ENCODE data around the gene HBE1. TPM values are rescaled to one million over a fixed set of nuclear protein-coding genes. Genes with fewer than 3 reads are reported as not detected.

Gene HBE1
- total and polyA plus RNA-seq, 9 of the 15 experiments (the other 6 are each of a cell fraction or from before 2014, with no cell fraction given): 612 to 10,250 (median 2,181) TPM

DNA sequence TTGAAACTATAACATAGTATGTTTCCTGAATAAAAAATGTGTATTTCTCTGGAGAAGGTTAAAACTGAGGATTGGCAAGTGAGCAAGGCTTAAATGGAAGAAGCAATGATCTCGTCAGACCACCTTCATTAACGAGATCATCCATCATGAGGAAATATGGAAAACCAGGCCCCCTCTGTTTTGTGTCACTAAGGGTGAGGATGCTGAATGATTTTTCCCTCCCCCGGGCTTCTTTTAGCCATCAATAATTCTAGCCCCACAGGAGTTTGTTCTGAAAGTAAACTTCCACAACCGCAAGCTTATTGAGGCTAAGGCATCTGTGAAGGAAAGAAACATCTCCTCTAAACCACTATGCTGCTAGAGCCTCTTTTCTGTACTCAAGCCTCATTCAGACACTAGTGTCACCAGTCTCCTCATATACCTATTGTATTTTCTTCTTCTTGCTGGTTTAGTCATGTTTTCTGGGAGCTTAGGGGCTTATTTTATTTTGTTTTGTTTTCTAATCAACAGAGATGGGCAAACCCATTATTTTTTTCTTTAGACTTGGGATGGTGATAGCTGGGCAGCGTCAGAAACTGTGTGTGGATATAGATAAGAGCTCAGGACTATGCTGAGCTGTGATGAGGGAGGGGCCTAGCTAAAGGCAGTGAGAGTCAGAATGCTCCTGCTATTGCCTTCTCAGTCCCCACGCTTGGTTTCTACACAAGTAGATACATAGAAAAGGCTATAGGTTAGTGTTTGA is 5.8 kb upstream of the HBE1 start (continued):
- TF ChIP-seq, protein P1, sequence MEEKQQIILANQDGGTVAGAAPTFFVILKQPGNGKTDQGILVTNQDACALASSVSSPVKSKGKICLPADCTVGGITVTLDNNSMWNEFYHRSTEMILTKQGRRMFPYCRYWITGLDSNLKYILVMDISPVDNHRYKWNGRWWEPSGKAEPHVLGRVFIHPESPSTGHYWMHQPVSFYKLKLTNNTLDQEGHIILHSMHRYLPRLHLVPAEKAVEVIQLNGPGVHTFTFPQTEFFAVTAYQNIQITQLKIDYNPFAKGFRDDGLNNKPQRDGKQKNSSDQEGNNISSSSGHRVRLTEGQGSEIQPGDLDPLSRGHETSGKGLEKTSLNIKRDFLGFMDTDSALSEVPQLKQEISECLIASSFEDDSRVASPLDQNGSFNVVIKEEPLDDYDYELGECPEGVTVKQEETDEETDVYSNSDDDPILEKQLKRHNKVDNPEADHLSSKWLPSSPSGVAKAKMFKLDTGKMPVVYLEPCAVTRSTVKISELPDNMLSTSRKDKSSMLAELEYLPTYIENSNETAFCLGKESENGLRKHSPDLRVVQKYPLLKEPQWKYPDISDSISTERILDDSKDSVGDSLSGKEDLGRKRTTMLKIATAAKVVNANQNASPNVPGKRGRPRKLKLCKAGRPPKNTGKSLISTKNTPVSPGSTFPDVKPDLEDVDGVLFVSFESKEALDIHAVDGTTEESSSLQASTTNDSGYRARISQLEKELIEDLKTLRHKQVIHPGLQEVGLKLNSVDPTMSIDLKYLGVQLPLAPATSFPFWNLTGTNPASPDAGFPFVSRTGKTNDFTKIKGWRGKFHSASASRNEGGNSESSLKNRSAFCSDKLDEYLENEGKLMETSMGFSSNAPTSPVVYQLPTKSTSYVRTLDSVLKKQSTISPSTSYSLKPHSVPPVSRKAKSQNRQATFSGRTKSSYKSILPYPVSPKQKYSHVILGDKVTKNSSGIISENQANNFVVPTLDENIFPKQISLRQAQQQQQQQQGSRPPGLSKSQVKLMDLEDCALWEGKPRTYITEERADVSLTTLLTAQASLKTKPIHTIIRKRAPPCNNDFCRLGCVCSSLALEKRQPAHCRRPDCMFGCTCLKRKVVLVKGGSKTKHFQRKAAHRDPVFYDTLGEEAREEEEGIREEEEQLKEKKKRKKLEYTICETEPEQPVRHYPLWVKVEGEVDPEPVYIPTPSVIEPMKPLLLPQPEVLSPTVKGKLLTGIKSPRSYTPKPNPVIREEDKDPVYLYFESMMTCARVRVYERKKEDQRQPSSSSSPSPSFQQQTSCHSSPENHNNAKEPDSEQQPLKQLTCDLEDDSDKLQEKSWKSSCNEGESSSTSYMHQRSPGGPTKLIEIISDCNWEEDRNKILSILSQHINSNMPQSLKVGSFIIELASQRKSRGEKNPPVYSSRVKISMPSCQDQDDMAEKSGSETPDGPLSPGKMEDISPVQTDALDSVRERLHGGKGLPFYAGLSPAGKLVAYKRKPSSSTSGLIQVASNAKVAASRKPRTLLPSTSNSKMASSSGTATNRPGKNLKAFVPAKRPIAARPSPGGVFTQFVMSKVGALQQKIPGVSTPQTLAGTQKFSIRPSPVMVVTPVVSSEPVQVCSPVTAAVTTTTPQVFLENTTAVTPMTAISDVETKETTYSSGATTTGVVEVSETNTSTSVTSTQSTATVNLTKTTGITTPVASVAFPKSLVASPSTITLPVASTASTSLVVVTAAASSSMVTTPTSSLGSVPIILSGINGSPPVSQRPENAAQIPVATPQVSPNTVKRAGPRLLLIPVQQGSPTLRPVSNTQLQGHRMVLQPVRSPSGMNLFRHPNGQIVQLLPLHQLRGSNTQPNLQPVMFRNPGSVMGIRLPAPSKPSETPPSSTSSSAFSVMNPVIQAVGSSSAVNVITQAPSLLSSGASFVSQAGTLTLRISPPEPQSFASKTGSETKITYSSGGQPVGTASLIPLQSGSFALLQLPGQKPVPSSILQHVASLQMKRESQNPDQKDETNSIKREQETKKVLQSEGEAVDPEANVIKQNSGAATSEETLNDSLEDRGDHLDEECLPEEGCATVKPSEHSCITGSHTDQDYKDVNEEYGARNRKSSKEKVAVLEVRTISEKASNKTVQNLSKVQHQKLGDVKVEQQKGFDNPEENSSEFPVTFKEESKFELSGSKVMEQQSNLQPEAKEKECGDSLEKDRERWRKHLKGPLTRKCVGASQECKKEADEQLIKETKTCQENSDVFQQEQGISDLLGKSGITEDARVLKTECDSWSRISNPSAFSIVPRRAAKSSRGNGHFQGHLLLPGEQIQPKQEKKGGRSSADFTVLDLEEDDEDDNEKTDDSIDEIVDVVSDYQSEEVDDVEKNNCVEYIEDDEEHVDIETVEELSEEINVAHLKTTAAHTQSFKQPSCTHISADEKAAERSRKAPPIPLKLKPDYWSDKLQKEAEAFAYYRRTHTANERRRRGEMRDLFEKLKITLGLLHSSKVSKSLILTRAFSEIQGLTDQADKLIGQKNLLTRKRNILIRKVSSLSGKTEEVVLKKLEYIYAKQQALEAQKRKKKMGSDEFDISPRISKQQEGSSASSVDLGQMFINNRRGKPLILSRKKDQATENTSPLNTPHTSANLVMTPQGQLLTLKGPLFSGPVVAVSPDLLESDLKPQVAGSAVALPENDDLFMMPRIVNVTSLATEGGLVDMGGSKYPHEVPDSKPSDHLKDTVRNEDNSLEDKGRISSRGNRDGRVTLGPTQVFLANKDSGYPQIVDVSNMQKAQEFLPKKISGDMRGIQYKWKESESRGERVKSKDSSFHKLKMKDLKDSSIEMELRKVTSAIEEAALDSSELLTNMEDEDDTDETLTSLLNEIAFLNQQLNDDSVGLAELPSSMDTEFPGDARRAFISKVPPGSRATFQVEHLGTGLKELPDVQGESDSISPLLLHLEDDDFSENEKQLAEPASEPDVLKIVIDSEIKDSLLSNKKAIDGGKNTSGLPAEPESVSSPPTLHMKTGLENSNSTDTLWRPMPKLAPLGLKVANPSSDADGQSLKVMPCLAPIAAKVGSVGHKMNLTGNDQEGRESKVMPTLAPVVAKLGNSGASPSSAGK (IDR thresholded peaks at IDR 0.05): no peak
- TF ChIP-seq, protein P2, sequence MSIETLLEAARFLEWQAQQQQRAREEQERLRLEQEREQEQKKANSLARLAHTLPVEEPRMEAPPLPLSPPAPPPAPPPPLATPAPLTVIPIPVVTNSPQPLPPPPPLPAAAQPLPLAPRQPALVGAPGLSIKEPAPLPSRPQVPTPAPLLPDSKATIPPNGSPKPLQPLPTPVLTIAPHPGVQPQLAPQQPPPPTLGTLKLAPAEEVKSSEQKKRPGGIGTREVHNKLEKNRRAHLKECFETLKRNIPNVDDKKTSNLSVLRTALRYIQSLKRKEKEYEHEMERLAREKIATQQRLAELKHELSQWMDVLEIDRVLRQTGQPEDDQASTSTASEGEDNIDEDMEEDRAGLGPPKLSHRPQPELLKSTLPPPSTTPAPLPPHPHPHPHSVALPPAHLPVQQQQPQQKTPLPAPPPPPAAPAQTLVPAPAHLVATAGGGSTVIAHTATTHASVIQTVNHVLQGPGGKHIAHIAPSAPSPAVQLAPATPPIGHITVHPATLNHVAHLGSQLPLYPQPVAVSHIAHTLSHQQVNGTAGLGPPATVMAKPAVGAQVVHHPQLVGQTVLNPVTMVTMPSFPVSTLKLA (conservative IDR thresholded peaks at IDR 0.05): peak in 1 of 2 experiments; percentile 34; a peak in 1 of 4 replicates
- no peak for TF ChIP-seq ZNF23 (CRISPR knock-in tag; IDR thresholded peaks at IDR 0.05)
- no peak for TF ChIP-seq ZNF785 (CRISPR knock-in tag; IDR thresholded peaks at IDR 0.05)
- TF ChIP-seq, protein P3, sequence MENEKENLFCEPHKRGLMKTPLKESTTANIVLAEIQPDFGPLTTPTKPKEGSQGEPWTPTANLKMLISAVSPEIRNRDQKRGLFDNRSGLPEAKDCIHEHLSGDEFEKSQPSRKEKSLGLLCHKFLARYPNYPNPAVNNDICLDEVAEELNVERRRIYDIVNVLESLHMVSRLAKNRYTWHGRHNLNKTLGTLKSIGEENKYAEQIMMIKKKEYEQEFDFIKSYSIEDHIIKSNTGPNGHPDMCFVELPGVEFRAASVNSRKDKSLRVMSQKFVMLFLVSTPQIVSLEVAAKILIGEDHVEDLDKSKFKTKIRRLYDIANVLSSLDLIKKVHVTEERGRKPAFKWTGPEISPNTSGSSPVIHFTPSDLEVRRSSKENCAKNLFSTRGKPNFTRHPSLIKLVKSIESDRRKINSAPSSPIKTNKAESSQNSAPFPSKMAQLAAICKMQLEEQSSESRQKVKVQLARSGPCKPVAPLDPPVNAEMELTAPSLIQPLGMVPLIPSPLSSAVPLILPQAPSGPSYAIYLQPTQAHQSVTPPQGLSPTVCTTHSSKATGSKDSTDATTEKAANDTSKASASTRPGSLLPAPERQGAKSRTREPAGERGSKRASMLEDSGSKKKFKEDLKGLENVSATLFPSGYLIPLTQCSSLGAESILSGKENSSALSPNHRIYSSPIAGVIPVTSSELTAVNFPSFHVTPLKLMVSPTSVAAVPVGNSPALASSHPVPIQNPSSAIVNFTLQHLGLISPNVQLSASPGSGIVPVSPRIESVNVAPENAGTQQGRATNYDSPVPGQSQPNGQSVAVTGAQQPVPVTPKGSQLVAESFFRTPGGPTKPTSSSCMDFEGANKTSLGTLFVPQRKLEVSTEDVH (IDR thresholded peaks at IDR 0.05; ENCODE audit: low read depth, partially characterized antibody): no peak
- TF ChIP-seq WHSC1 (IDR thresholded peaks at IDR 0.05; ENCODE audit: low read length): no peak
- peak; percentile 87 for TF ChIP-seq EP300 (IDR thresholded peaks at IDR 0.05; ENCODE audit: low read length)
- no peak; the same call in 1 of the 2 replicates for TF ChIP-seq ZNF316 (IDR thresholded peaks at IDR 0.05)
- no peak for TF ChIP-seq PHB (CRISPR knock-in tag; IDR thresholded peaks at IDR 0.05)
- TF ChIP-seq ETS2 (tag; IDR thresholded peaks at IDR 0.05; ENCODE audit: borderline replicate concordance, poor library complexity, severe bottlenecking): no peak

All from K562 (cell line).